Measurements from ENCODE around the gene RIPOR3.
"Not testable (repeated sequence)": the region's sequence is repeated elsewhere in the genome, so short reads cannot be mapped to it uniquely, and the experiment has no call there.

RIPOR3 gene

DNA sequence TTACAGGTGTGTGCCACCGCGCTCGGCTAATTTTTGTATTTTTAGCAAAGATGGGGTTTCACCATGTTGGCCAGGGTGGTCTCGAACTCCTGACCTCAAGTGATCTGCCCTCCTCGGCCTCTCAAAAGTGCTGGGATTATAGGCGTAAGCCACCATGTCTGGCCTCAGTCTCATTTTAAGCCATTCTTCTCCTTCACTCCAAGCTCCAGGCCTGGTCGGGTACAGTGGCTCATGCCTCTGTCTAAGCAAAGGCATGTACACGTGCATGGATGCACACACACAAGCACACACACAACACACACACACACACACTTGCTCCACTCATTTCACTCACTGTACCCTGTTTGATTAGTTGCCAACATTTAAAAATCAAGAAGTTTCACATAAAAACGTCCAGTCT, 32.3 kb upstream of the RIPOR3 start:
- no peak for DNase-seq

DNA sequence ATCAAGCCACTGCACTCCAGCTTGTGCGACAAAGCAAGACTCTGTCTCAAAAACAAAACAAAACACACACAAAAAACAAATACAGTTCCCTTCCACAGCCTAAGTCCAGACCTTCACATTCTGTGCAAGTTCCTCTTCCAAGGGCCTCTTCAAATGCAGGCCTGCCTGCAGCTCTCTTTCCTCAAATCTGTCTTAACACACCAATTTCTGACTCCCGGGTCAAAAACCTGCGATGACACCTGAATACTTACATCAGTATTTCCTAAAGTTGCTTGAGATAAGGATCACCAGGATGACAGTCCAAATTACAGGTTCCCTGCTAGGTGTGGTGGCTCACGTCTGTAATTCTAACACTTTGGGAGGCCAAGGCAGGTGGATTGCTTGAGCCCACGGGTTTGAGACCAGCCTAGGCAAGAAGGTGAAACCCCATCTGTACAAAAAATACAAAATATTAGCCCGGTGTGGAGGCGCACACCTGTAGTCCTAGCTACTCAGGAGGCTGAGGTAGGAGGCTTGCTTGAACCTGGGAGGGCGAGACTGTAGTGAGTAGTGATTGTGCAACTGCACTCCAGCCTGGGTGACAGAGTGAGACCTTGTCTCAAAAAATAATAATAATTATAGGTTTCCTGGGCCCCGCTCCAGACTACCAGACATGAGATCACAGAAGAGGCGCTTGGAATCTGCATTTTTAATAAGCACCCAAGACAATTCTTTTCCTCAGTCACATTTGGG, 31.2 kb upstream of the RIPOR3 start:
- no peak for DNase-seq

DNA sequence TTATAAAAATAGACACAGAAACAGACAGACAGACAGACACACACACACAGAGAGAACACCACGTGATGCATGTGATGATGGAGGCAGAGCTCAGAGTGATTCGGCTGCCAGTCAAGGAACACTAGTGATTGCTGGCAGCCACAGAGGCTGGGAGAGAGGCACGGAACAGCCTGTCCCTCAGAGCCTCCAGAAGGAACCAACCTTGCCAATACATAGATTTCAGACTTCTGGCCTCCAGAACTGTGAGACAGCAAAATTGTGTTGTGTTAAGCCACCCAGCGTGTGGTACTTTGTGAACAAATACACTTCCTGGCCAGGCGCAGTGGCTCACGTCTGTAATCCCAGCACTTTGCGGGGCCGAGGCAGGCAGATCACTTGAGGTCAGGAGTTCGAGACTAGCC, 30.5 kb upstream of the RIPOR3 start:
- DNase-seq: no peak

DNA sequence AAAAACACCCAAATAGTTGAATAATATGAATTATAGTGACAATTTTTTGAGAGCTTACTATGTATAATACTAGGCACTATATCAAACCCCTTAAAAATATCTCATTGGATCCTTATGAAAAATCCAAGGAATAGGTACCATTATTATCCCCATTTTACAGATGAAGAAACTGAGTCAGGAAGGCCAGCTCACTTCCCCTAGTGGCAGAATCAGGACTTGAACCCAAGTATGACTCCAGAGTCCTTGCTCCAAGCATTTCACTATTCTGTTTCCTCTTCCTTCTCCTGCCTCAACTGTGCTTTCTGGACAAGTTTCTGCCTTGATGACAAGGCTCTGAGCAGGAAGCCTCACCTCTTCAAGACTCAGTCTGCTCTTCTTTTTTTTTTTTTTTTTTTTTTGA, 29.2 kb upstream of the RIPOR3 start:
- no peak for DNase-seq

DNA sequence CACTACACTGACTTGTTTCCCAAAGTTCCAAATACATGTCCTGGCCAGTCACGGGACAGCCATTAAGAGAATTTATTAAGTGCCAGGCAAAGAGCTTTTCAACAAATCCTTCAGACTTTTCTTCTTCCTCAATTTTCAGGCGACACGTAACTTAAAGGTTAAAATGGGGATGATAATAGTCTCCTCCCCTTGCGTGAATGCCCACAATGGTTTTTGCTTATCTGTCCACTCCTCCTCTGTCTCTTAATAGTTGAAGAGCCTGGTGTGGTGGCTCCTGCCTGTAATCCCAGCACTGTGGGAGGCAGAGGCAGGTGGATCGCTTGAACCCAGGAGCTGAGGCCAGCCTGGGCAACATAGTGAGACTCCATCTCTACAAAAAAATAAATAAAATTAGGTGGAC, 28.7 kb upstream of the RIPOR3 start:
- no peak for DNase-seq

DNA sequence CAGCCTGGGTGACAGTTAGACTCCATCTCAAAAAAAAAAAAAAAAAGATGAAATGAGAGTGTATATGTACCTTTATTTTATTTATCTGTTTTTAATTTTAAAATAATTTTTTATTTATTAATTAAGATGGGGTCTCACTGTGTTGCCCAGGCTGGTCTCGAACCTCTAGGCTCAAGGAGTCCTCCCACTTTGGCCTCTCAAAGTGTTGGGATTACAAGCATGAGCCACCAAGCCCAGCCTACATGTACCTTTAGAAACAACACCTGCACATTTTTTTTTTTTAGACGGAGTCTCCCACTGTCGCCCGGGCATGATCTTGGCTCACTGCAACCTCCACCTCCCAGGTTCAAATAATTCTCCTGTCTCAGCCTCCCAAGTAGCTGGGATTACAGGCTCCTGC, 28.0 kb upstream of the RIPOR3 start:
- DNase-seq: no peak

DNA sequence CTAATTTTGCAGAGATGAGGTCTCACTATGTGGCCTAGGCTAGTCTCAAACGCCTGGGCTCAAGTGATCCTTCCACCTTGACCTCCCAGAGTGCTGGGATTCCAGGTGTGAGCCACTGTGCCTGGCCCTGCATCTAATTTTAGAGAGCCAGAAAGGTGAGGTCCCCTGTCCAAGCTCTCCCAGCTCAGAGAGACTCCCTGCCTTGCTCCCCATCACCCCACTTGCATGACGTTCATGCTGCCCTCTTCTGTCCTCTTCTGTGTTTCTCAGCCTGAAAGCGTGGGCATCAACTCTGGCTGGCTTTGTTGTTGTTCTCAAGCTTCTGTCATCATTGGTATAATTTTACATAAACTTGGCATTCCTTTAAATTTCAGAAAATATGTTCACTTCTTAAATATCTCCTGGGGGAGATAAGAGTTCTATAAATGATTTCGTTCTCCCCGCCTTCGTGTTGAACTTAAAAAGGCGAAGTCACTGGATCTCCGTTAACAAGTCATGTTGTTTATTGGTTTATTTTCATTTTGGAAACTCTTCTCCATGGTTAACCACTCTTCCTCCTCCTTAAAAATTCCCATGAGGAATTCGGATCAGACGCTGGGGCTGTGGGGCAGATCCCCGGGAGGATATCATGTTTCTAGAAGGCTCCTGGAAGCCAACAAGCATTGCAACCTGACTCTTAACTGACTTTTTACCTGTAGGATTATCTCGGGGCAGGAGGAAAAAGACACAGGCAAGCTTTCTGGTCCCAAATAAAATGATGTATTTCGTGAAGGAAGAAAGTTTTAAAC, 26.8 kb upstream of the RIPOR3 start:
- no peak for DNase-seq

DNA sequence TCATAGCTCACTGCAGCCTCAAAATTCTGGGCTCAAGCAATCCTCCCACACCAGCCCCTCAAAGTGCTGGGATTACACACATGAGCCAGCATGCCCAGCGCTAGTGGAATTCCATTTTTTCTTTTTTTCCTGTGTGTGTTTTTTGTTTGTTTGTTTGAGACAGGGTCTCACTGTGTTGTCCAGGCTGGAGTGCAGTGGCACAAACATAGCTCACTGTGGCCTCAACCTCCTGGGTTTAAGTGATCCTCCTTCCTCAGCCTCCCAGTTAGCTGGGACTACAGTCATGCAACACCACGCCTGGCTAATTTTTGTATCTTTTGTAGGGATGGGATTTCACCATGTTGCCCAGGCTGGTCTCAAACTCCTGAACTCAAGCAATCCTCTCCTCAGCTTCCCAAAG, 26.0 kb upstream of the RIPOR3 start:
- DNase-seq: no peak

DNA sequence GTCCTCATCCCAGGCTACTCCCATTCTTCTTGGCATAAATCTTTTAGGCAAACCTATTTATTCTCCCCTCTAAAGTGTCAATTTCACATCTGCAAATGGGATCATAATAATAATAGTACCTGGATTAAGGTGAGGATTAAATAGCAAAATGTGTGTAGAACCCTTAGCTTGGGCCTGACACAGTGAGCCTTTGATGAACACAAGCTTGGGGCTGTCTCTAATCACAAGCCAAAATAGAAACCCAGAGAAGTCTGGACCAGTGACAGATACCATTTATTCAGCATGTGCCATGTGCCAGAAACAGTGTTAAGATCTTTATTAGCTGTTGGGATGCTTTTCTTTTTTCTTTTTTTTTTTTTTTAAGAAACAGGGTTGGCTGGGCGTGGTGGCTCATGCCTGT, 25.2 kb upstream of the RIPOR3 start:
- DNase-seq: no peak

DNA sequence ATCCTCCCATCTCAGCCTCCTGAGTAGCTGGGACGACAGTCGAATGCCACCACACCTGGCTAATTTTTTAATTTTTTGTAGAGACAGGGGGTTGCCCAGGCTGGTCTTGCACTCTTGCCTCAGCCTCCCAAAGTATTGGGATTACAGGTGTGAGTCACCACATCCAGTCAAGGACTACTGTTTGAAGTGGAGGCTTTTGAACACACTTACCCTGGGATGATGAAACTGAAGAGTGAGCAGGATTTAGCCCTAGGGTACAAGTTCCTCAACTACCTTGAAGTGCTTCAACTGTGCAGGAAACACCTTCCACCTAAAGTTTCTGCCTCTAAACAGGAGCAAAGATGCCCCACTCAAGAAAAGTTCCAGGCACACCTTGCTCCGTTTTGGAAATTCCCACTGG, 24.4 kb upstream of the RIPOR3 start:
- DNase-seq: no peak

DNA sequence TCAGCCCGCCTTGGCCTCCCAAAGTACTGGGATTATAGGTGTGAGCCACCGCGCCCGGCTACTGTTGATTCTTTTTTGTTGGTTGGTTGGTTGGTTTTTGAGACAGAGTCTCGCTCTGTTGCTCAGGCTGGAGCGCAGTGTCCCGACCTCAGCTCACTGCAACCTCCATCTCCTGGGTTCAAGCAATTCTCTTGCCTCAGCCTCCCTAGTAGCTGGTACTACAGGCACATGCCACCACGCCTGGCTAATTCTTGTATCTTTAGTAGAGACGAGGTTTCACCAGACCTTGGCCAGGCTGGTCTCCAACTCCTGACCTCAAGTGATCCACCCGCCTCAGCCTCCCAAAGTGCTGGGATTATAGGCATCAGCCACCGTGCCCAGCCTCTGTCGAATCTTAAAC, 23.1 kb upstream of the RIPOR3 start:
- DNase-seq: not testable (repeated sequence)

DNA sequence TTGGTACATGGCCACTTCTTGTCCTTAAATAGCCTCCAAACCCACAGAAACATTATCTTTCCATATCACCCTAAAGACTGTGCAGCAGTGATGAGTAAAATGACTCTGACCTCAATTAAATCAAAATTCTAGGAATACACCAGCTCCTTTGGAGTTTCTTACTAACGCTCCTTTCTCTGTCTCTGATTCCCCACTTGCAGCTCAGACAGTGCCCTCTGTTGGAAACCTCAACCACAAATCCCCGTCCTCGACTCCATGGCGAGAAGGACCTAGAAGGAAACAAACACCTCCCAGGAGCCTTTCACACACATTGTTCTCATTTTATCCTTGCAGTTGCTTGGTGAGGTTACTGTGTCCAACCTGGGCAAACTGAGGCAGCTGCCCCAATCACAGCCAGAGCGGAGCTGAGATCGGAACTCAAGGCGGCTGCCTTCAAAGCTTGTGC, 22.3 kb upstream of the RIPOR3 start:
- no peak for DNase-seq

DNA sequence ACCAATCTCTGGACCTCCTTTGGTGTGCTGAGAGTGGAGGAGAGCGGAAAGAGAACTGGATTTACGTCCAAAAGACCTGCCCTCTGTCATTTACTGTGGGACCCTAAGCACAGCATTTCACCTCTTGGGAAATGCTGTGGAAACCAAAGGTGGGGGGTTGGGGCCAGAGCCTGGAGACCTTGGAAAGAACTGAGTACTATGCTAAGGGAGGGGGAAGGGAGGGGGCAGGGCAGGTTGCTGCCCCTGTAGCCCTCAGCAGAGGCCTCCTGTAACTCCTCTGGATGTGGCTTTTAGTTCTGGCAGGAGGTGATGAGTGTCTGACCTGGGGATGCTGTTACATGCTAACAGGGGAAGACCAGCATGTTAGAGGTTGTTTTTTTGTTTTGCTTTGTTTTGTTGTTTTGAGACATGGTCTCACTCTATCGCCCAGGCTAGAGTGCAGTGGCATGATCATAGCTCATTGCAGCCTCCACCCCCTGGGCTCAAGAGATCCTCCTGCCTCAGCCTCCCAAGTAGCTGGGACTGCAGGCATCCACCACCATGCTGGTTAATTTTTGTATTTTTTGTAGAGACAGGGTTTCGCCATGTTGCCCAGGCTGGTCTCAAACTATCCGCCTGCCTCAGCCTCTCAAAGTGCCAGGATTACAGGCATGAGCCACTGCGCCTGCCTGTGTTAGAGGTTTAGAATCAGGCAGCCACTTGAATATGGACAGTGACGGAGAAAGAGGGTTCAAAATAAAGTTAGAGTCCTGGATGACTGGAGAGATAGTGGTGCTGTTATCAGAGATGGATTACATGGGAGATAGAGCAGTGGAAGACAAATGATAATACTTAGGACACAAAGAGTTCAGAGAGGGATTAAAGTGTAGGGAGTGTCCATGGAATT, 21.7 kb upstream of the RIPOR3 start:
- no peak for DNase-seq

DNA sequence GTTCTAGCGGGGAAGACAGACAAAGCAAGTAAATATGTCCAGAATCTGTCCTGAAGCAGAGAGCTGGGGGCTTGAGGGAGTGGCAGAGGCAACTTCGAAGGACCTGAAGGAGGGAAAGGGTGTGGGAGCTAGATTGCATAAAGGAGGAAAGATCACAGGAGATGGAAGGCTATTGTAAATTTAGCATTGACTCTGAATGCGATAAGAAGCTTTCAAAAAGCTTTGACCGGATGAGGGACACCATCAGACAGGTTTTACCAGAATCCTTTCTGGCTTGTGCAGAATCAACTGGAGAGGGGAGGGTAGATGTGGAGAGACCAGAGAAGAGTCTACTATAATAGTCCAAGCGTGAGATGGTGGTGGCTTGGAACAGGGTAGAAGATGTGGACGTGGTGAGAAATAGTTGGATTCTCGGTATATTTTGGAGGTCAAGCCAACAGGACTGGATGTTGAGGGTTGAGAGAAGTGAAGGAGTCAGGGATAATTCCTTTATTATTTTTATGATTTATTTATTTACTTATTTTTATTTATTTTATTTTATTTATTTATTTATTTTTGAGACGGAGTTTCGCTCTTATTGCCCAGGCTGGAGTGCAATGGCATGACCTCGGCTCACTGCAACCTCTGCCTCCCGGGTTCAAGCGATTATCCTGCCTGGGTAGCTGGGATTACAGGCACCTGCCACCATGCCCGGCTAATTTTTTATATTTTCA, 19.9 kb upstream of the RIPOR3 start:
- no peak for DNase-seq

DNA sequence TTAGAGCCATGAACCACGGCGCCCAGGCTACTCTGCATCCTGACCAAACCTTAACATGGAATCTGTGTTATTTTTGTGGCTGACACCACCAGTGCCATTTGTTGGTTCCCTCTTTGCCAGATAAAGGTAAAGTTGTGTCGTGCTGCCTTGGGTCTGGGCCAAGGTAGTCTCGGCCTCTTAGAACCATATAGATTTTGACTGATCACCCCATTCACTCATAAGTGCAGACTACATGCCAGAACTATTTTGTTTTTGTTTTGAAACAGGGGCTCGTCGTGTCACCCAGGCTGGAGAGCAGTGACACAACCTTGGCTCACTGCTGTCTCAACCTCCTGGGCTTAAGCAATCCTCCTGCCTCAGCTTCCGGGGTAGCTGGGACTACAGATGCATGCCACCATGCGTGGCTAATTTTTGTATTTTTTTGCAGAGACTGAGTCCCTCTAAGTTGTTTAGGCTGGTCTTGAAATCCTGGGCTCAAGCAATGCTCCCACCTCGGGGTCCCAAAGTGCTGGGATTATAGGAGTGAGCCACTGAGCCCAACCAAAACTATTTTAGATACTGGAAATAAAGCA, 19.2 kb upstream of the RIPOR3 start:
- no peak for DNase-seq

DNA sequence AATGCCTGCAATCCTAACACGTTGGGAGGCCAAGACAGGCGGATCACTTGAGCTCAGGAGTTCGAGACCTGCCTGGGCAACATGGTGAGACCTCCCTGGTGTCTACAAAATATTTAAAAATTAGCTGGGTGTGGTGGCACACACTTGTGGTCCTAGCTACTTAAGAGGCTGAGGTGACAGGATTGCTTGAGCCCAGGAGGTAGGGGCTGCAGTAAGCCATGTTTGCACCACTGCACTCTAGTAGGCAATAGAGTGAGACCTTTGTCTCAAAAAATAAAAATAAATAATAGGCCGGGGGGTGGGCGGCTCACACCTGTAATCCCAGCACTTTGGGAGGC, 18.3 kb upstream of the RIPOR3 start:
- no peak for DNase-seq

DNA sequence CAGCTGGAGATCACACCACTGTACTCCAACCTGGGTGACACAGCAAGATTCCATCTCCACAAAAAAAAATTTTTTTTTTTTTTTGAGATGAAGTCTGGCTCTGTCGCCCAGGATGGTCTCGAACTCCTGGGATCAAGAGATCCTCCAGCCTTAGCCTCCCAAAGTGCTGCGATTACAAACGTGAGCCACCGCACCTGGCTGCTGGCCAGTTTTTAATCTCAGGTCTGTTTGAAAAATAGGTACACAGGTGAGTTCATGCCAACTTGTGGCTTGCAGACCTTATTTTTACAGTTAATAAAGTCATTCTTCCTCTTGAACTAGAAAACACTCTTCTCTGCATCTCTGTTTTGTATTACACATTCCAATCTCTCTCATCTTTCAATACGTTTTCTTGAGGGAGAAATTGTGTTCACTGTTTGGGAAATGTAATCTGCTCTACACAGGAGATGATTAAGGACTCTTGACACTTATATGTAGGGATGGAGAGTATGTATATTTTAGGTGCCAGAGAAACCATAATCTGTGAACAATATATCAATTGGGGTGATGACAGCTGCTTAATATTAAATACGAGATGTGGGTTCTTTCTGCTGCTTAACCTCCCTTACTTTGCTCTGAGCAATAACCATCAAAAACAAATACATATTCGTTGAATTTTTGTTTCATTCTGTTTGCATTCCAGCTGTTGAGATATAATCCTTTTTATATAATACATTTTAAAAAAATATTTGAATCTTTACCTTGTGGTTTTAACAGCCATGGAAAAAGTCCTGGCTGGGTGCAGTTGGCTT, 17.7 kb upstream of the RIPOR3 start:
- no peak for DNase-seq

DNA sequence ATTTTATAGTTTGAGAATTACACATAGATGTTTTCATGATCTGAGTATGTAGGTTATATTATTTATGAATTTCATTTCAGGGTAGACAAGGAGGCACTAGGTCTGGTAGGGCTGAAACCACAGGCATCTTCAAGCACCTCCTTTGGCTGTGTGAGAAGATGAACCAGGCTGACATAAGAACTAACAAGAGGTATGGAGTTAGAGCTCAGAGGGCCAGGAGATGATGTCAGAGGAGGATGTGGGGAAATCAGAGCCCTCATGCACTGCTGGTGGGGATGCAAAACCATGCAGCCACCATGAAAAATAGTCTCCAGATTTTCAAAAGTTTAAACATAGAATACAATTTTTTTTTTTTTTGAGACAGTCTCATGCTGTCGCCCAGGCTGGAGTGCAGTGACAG, 13.6 kb upstream of the RIPOR3 start:
- DNase-seq: no peak

DNA sequence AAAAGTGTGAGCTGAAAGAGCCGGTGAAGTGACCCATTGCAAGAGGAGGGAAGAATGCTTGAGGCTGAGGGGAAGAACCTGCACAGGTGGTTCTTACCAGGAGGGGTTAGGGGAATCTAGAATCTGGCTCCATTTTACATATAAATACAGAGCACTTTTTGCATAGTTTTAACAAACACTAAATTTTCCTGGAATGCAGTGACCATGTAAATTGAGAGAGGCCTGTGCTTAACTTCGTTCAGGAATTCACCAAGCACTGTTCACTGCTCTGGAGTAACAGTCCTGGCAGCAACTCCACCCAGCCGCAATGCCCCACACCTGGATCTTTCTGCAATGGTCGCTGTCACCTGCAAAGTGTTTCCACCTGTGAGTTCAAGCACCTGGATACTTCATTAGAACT, 13.2 kb upstream of the RIPOR3 start:
- DNase-seq: no peak

DNA sequence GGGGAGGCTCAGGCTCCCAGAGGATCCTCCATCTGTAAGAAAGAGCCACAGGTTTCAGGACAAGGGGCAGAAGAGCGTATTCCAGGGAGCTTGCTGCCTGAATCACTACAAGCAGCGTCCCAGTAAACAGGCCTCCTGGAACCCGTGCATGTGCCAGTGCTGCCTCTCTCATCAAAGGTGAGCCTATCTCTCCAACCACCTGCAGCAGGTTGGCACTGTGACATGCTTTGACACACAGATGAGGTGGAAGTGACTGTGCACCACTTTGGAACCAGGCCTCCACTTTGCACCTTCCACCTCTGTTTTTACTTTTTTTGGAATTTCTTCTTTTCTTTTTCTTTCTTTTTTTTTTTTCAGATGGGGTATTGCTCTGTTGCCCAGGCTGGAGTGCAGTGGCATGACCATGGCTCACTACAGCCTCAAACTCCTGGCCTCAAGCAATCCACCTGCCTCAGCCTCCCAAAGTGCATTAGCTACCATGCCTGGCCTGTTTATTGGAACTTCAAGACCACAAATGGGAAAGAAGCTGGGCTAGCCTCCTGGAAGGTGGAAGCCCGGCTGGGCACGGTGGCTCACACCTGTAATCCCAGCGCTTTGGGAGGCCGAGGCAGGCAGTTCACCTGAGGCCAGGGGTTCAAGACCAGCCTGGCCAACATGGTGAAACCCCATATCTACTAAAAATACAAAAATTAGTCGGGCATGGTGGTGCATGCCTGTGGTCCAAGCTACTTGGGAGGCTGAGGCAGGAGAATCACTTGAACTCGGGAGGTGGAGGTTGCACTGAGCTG, 12.5 kb upstream of the RIPOR3 start:
- not testable (repeated sequence) for DNase-seq

Measured in Kasumi-1 (cell line).